Measurements from ENCODE around the gene PKHD1. TPM values are rescaled to one million over a fixed set of nuclear protein-coding genes. Genes with fewer than 3 reads are reported as not detected.

PKHD1 gene
- total RNA-seq, 1 donor from 2014 or later = 0.16 TPM

DNA sequence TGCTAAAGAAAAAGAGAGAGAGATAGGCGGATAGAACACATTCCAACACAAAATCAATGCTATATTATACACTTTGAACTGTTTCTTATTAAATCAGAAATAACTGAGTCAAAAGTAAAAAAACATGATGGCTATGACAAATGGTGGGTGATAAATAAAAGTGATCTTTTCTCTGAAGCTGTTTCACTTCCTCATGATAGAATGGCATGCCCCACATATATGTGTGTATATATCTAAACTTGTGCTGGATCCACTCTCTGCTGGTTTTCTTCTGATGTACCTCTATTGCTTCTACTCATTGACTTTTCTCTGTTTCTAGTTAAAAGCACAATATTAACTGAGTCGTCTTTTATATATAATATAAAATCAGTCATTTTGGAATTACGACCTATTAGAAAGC lies 429.9 kb downstream of the PKHD1 start:
- Mint-ChIP-seq H3K4me1 (no peaks in the 10 kb centered on the region), H3K27ac (ENCODE audit: unreplicated experiment) (no peak overlapping the region), H3K4me3 (no peak overlapping the region), H3K36me3 (ENCODE audit: low read depth) (no peaks in the 10 kb centered on the region), H3K27me3 (ENCODE audit: low read depth) (no peaks in the 10 kb centered on the region), H3K9me3 (peaks cover 3% of the 10 kb centered on the region)
- TF ChIP-seq, protein P1, sequence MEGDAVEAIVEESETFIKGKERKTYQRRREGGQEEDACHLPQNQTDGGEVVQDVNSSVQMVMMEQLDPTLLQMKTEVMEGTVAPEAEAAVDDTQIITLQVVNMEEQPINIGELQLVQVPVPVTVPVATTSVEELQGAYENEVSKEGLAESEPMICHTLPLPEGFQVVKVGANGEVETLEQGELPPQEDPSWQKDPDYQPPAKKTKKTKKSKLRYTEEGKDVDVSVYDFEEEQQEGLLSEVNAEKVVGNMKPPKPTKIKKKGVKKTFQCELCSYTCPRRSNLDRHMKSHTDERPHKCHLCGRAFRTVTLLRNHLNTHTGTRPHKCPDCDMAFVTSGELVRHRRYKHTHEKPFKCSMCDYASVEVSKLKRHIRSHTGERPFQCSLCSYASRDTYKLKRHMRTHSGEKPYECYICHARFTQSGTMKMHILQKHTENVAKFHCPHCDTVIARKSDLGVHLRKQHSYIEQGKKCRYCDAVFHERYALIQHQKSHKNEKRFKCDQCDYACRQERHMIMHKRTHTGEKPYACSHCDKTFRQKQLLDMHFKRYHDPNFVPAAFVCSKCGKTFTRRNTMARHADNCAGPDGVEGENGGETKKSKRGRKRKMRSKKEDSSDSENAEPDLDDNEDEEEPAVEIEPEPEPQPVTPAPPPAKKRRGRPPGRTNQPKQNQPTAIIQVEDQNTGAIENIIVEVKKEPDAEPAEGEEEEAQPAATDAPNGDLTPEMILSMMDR (conservative IDR thresholded peaks at IDR 0.05) = no peak
- no peak for DNase-seq (ENCODE audit: low read depth, low spot score)

DNA sequence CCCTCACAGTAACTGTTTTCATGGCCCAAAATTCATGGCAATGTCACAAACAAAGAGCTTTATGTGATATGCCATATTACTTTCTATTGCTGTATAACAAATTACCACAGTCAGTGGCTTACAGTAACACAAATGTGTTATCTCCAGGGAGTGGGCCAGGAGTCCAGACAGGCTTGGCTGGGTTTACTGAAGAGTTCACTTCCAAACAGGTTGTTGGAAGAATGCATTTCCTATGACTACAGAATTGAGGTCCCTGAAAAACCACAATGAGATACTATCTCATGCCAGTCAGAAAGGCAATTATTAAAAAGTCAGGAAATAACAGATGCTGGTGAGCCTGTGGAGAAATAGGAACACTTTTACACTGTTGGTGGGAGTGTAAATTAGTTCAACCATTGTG lies 431.9 kb downstream of the PKHD1 start:
- H3K4me1 Mint-ChIP-seq = peaks cover 5% of the 10 kb centered on the region
- H3K27ac Mint-ChIP-seq (ENCODE audit: unreplicated experiment) = no peak overlapping the region
- TF ChIP-seq, protein P1 (conservative IDR thresholded peaks at IDR 0.05) = no peak

DNA sequence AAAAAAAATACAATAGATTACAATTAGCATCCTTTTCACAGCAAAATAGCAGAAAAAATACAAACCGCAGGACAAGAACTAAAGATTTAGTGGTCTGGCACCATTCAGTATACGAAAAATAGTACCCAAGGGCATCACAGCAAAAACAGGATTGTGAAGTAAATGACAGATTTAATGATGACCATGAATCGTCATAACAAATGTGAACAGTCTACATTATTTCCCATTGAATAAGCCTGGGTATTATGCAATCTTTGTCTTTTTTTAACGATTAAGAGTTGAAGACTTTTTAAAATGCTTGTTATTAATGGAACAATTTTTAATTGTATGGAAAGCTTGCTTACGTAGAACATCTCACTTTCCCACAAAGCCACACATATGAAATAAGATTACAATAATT lies 432.8 kb downstream of the PKHD1 start:
- TF ChIP-seq, protein P1 (conservative IDR thresholded peaks at IDR 0.05) = no peak
- Mint-ChIP-seq H3K27me3 (ENCODE audit: low read depth) (no peaks in the 10 kb centered on the region), H3K4me1 (peaks cover 5% of the 10 kb centered on the region), H3K27ac (ENCODE audit: unreplicated experiment) (no peak overlapping the region), H3K9me3 (peaks cover 3% of the 10 kb centered on the region), H3K4me3 (no peak overlapping the region), H3K36me3 (ENCODE audit: low read depth) (no peaks in the 10 kb centered on the region)
- no peak for DNase-seq (ENCODE audit: low read depth, low spot score)

More for the DNA sequence above, 431.9 kb downstream of the PKHD1 start:
- H3K27me3 Mint-ChIP-seq (ENCODE audit: low read depth) = no peaks in the 10 kb centered on the region
- H3K9me3 Mint-ChIP-seq = peaks cover 3% of the 10 kb centered on the region
- no peak overlapping the region for H3K4me3 Mint-ChIP-seq
- DNase-seq (ENCODE audit: low read depth, low spot score) = no peak
- no peaks in the 10 kb centered on the region for H3K36me3 Mint-ChIP-seq (ENCODE audit: low read depth)

- H3K36me3 Mint-ChIP-seq (ENCODE audit: low read depth) = no peaks in the 10 kb centered on the region
- DNase-seq (ENCODE audit: low read depth, low spot score) = no peak
- no peak overlapping the region for H3K27ac Mint-ChIP-seq (ENCODE audit: unreplicated experiment)
- no peaks in the 10 kb centered on the region for H3K27me3 Mint-ChIP-seq (ENCODE audit: low read depth)
- peaks cover 3% of the 10 kb centered on the region for H3K9me3 Mint-ChIP-seq
- peaks cover 5% of the 10 kb centered on the region for H3K4me1 Mint-ChIP-seq
- no peak overlapping the region for H3K4me3 Mint-ChIP-seq
- TF ChIP-seq, protein P1 (conservative IDR thresholded peaks at IDR 0.05) = no peak
These were observed 436.1 kb downstream of the PKHD1 start for GRCh38 chr6:51651132-51651817.

- H3K36me3 Mint-ChIP-seq (ENCODE audit: low read depth) = no peaks in the 10 kb centered on the region
- no peaks in the 10 kb centered on the region for H3K9me3 Mint-ChIP-seq
- H3K4me3 Mint-ChIP-seq = no peak overlapping the region
- no peaks in the 10 kb centered on the region for H3K27me3 Mint-ChIP-seq (ENCODE audit: low read depth)
- H3K27ac Mint-ChIP-seq (ENCODE audit: unreplicated experiment) = no peak overlapping the region
- no peak for DNase-seq (ENCODE audit: low read depth, low spot score)
- TF ChIP-seq, protein P1 (conservative IDR thresholded peaks at IDR 0.05) = no peak
- H3K4me1 Mint-ChIP-seq = peaks cover 5% of the 10 kb centered on the region
These were observed 438.6 kb downstream of the PKHD1 start for GRCh38 chr6:51648774-51649173.

Measured in neural crest cell (in vitro differentiated cells).